OCI-LY7 (cell line): Measurements from ENCODE around the gene CCDC181. TPM values are rescaled to one million over a fixed set of nuclear protein-coding genes. Genes with fewer than 3 reads are reported as not detected.

Source experiments
- BruUV-seq: library from RNA; stranded (reverse); fragments of 400-500 nt; replicated peaks from 2 replicates; lab custom pipeline; 2021; lab: Mats Ljungman, UMichigan
- CTCF ChIA-PET: fragments of 300-600 bp; sonication (Branson Sonifier 250); formaldehyde crosslinking; loops from one replicate; lab custom pipeline; 2022; ENCODE audit warnings: antibody characterized with exemption; ENCODE audit not compliant: unreplicated experiment; lab: Charles Lee
- POLR2A ChIA-PET: fragments of 300-600 bp; sonication (Branson Sonifier 250); formaldehyde crosslinking; loops from one replicate; lab custom pipeline; 2022; ENCODE audit warnings: antibody characterized with exemption; lab: Charles Lee
- DNase-seq: peaks from one replicate; pipeline ENCODE4 v3.0.0-alpha.2; 2015; ENCODE audit warnings: low spot score
- H2AFZ ChIP-seq: fragments of 200-600 bp; sonication (generic), shearing (Covaris generic); 2 replicates; pipeline ENCODE4 v1.6.1; 2014; ENCODE audit warnings: mild to moderate bottlenecking, antibody characterized with exemption, low read length, moderate library complexity
- H3K27ac ChIP-seq: fragments of 200-600 bp; sonication (generic); 2 replicates; pipeline ENCODE4 v1.5.1; 2014; ENCODE audit warnings: mixed run types, low read depth, mild to moderate bottlenecking, moderate library complexity, low read length, inconsistent platforms; ENCODE audit not compliant: poor library complexity, severe bottlenecking
- H3K36me3 ChIP-seq: fragments of 200-600 bp; sonication (generic); 2 replicates; pipeline ENCODE4 v1.6.1; 2014; ENCODE audit warnings: mild to moderate bottlenecking, antibody characterized with exemption, low read length, moderate library complexity, mixed read lengths; ENCODE audit not compliant: insufficient read depth
- H3K4me1 ChIP-seq: fragments of 200-600 bp; sonication (generic); 2 replicates; pipeline ENCODE4 v1.5.1; 2014; ENCODE audit warnings: mild to moderate bottlenecking, low read length; ENCODE audit not compliant: insufficient read depth, poor library complexity, severe bottlenecking
- H3K4me2 ChIP-seq: fragments of 200-600 bp; sonication (generic); 2 replicates; pipeline ENCODE4 v1.6.1; 2014; ENCODE audit warnings: mild to moderate bottlenecking, low read length
- H3K4me3 ChIP-seq: fragments of 200-600 bp; sonication (generic); 2 replicates; pipeline ENCODE4 v1.5.1; 2014; ENCODE audit warnings: mild to moderate bottlenecking, low read depth, low read length; ENCODE audit not compliant: poor library complexity, severe bottlenecking
- H3K79me2 ChIP-seq: fragments of 200-600 bp; sonication (generic); 2 replicates; pipeline ENCODE4 v1.6.1; 2016; ENCODE audit warnings: low read depth, mild to moderate bottlenecking, low read length, moderate library complexity, mixed read lengths; ENCODE audit not compliant: insufficient read depth
- H3K9me2 ChIP-seq: fragments of 200-600 bp; sonication (generic); 2 replicates; pipeline ENCODE4 v1.6.1; 2016; ENCODE audit warnings: mild to moderate bottlenecking, low read length, mixed read lengths; ENCODE audit not compliant: insufficient read depth
- H3K9me3 ChIP-seq: fragments of 200-600 bp; sonication (generic); 2 replicates; pipeline ENCODE4 v1.6.1; 2014; ENCODE audit warnings: mild to moderate bottlenecking, mixed run types, low read length, mixed read lengths
- H4K20me1 ChIP-seq: fragments of 200-600 bp; sonication (generic); 2 replicates; pipeline ENCODE4 v1.6.1; 2014; ENCODE audit warnings: mild to moderate bottlenecking, antibody characterized with exemption, low read length, moderate library complexity, mixed read lengths; ENCODE audit not compliant: insufficient read depth
- CTCF ChIP-seq: fragments of 200-600 bp; sonication (generic); conservative IDR thresholded peaks from 2 replicates; pipeline ENCODE4 v1.5.1; 2014; ENCODE audit warnings: mild to moderate bottlenecking, antibody characterized with exemption, low read length, moderate library complexity, mixed read lengths
- EZH2phosphoT487 ChIP-seq: fragments of 200-600 bp; sonication (generic); IDR thresholded peaks from 2 replicates; pipeline ENCODE4 v1.6.1; 2018; ENCODE audit warnings: low read depth, borderline replicate concordance, mild to moderate bottlenecking, mixed run types, antibody characterized with exemption, low read length, moderate library complexity, mixed read lengths
- intact Hi-C: fragments of 100-400 bp; cut with micrococcal nuclease; formaldehyde crosslinking; loops from one replicate; pipeline ENCODE4 v1.10.0; 2022; ENCODE audit not compliant: unreplicated experiment
- total RNA-seq, 2 experiments: library from RNA; depleted of rRNA in 1 of 2; stranded (reverse); fragments of >200 nt in 1 of 2; shearing (Covaris generic) in 1 of 2; gene quantifications; 2 replicates each; pipeline ENCODE4 v1.2.3, GENCODE V29; 2014 to 2022

CCDC181 gene
- total RNA-seq, 2 experiments from 2014 or later, result not detected

- TF ChIP-seq CTCF (no peak), EZH2phosphoT487 (no peak)
- no peak for DNase-seq
- Histone ChIP-seq H3K27ac (no peak overlapping the region), H3K79me2 (no peaks in the 10 kb centered on the region), H2AFZ (no peak overlapping the region), H3K4me2 (no peak overlapping the region), H3K4me1 (no peaks in the 10 kb centered on the region), H3K9me2 (no peaks in the 10 kb centered on the region), H4K20me1 (no peaks in the 10 kb centered on the region), H3K4me3 (no peak overlapping the region), H3K9me3 (peaks cover 5% of the 10 kb centered on the region; the same call in 1 of the 2 replicates), H3K36me3 (no peaks in the 10 kb centered on the region)
- CTCF ChIA-PET, result no interaction called here
- POLR2A ChIA-PET, result no interaction called here
- BruUV-seq, result no TSS peak
- intact Hi-C loops, result no loop called here
Observed at GRCh38 chr1:169462385-169462784, 35.1 kb upstream of the CCDC181 start.

- TF ChIP-seq CTCF (no peak), EZH2phosphoT487 (no peak)
- BruUV-seq, result no TSS peak
- no peaks in the 10 kb centered on the region for H3K9me2 ChIP-seq
- intact Hi-C loops, result no loop called here
- no peak overlapping the region for H2AFZ ChIP-seq
- DNase-seq, result no peak
- no peak overlapping the region for H3K4me3 ChIP-seq
- no peaks in the 10 kb centered on the region for H3K36me3 ChIP-seq
- POLR2A ChIA-PET, result no interaction called here
- no peaks in the 10 kb centered on the region for H4K20me1 ChIP-seq
- CTCF ChIA-PET, result no interaction called here
- no peaks in the 10 kb centered on the region for H3K4me1 ChIP-seq
- H3K9me3 ChIP-seq, result peaks cover 12% of the 10 kb centered on the region
- H3K27ac ChIP-seq, result no peak overlapping the region
- no peaks in the 10 kb centered on the region for H3K79me2 ChIP-seq
- H3K4me2 ChIP-seq, result no peak overlapping the region
Observed at GRCh38 chr1:169461390-169462000, 34.2 kb upstream of the CCDC181 start.

GRCh38 chr1:169460191-169460833, 33.0 kb upstream of the CCDC181 start:
- no peaks in the 10 kb centered on the region for H3K79me2 ChIP-seq
- DNase-seq, result no peak
- no peak overlapping the region for H3K4me2 ChIP-seq
- H3K9me3 ChIP-seq, result peaks cover 12% of the 10 kb centered on the region
- H3K36me3 ChIP-seq, result no peaks in the 10 kb centered on the region
- H4K20me1 ChIP-seq, result no peaks in the 10 kb centered on the region
- intact Hi-C loops, result no loop called here
- no peak overlapping the region for H2AFZ ChIP-seq
- no peak overlapping the region for H3K27ac ChIP-seq
- no TSS peak for BruUV-seq
- ChIA-PET CTCF (no interaction called here), POLR2A (no interaction called here)
- TF ChIP-seq CTCF, result no peak
- no peak for TF ChIP-seq EZH2phosphoT487
- H3K9me2 ChIP-seq, result no peaks in the 10 kb centered on the region
- no peak overlapping the region for H3K4me3 ChIP-seq
- no peaks in the 10 kb centered on the region for H3K4me1 ChIP-seq
